GM21381 (cell line): Measurements from ENCODE around the gene CLEC11A.
"Not testable (repeated sequence)": the region's sequence is repeated elsewhere in the genome, so short reads cannot be mapped to it uniquely, and the experiment has no call there.

ENCODE experiments used
- ATAC-seq: cut with Tn5 transposase; IDR thresholded peaks from one replicate; pipeline ENCODE4 v1.9.1; 2021; ENCODE audit warnings: mild to moderate bottlenecking, moderate library complexity; ENCODE audit not compliant: unreplicated experiment

Gene CLEC11A

GRCh38 chr19:50721441-50722137 lies 1.6 kb upstream of the CLEC11A start:
- no peak for ATAC-seq

DNA sequence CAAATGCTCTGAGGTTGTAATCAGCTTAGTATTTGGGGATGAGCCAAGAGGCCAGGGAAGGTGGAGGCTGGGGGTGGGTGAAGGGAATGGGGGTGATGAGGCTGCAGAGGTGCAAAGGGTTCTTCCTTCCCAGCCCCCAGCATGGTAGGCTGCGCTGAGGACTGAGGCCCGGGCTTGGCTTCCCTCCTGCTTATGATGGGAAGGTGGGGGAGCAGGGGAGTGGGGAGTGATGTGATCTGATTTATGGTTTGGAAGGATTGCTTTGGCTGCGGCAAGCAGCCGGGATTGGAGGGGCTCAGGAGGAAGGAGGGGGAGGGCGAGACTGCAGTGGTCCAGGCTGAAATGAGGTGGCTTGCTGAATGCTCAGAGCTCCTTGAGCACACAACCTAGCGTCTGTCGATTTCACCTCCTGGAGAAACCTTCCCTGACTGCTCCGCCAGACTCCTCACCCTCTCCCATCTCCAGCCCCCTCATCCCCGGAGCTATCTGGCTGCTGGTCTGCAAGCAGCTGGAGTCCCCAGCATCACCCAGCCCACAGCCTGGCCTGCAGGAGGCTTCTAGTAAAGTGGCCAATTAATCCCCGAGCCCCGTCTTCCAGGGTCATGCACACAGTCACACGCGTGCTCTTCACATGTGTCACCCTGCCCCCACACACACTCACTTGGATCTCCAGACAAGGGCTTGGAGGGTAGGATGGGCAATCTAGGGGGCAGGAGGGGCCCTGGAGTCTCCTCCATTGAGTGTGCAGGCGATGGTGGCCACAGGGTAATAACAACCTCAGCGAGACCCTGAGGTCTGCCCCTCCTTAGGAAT lies 757 bp upstream of the CLEC11A start:
- ATAC-seq = no peak

- no peak for ATAC-seq
Measured at GRCh38 chr19:50723735-50724521, 764 bp downstream of the CLEC11A start.

DNA sequence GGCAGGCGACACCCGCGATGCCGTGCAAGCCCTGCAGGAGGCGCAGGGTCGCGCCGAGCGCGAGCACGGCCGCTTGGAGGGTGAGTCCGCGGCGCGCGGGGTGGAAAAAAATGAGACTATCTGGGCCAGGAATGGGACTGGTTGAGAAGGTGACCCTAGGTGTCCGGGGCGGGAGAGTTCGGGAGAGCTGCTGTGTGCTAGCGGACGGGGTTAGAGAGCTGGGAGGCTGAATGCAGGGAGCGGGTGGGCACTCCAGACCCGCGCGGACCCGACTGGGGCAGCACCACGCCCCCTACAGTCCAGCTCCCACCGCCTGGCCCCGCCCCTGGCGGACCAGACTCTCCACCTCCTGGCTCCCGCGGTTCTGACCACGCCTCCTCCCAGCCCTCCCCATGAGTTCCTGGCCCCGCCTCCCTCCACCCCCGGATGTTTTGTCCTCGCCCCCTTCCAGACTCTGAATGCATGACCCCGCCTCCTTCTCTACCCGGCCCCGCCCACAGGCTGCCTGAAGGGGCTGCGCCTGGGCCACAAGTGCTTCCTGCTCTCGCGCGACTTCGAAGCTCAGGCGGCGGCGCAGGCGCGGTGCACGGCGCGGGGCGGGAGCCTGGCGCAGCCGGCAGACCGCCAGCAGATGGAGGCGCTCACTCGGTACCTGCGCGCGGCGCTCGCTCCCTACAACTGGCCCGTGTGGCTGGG lies 1.5 kb downstream of the CLEC11A start:
- ATAC-seq = peak; percentile 71

DNA sequence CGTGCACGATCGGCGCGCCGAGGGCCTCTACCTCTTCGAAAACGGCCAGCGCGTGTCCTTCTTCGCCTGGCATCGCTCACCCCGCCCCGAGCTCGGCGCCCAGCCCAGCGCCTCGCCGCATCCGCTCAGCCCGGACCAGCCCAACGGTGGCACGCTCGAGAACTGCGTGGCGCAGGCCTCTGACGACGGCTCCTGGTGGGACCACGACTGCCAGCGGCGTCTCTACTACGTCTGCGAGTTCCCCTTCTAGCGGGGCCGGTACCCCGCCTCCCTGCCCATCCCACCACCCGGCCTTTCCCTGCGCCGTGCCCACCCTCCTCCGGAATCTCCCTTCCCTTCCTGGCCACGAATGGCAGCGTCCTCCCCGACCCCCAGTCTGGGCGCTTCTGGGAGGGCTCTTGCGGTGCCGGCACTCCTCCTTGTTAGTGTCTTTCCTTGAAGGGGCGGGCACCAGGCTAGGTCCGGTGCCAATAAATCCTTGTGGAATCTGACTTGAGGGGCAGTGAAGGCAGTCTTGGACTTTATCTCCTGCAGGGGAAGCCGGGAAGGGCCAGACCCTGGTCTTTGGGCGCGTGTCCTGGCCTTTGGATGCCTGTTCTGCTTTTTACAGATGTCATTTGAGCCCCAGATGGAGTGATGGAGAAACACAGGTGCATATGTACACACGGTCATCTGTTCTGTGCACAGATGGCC lies 2.2 kb downstream of the CLEC11A start:
- ATAC-seq = peak; percentile 20

DNA sequence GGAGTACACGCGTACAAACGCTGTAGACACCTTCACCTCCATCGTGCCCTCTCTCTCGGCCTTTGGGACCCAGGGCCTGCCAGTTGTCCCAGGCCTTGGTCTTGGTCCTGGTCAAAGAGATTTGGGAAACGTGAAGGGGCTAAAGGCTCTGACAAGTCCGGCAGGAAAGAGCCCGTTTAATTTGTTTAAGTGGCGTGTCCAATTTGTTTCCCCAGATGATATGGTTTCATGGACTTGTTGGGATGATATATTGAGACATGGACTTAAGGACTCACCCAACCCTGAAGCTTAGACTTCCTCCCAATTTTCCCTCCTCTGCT lies 2.7 kb downstream of the CLEC11A start:
- no peak for ATAC-seq

- no peak for ATAC-seq
Measured at GRCh38 chr19:50728084-50728737, 5.0 kb downstream of the CLEC11A start.

GRCh38 chr19:50729894-50730293 lies 6.7 kb downstream of the CLEC11A start:
- ATAC-seq = no peak

- ATAC-seq = no peak
Measured at GRCh38 chr19:50735869-50736268, 12.7 kb downstream of the CLEC11A start.

DNA sequence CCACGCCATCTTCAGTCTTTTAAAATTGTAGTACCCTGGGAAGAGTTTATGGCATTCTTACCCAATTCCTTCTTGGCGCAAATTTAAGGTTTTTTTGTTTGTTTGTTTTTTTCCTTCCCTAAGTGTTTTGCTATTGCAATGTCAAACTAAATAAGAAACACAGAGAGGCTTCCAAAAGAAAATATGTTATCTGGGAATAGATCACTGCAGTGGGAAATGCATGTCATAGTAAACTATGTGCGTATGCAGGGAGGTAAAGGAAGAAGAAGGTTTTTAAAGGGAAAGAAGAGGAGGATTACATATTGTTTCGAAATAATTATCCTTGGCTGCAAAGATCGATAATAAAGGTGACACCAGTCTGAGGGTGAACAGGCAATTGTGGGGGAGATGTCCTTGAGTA lies 13.2 kb downstream of the CLEC11A start:
- no peak for ATAC-seq

DNA sequence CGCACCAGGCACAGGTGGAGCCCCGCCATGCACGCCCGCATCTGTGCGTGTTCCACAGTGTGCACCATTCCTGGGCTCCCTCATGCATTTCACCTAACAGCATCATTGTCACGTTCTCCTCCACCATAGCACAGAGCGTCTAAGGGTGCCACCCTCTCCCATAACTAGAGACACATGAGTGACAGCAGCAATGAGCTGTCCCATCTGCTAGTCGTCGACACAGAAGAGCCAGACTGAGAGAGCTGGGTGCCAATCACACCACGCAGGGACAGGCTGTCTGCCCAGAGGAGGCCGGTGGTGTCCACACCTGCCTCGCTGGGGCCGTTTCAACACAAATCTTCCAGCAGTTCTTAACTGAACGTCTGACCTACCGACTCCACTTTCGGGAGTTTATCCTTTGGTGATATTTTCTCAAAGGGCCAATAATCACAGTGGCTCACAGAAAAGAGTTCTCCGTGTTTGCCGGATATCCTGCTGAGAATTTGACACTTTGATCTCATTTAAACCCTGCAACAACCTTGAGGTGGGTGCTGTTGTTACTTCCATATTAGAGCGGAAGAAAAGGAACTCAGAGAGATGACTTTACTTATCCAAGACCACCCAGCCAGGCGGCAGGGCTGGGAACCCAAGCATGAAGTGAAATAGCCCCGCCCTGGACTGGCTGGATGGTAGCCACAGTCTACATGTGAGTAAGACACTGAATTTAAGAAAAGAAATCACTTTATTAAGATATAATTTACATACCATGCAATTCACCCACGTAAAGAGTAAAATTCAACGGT lies 16.2 kb downstream of the CLEC11A start:
- ATAC-seq = no peak

- ATAC-seq = no peak
Measured at GRCh38 chr19:50739914-50740426, 16.8 kb downstream of the CLEC11A start.

DNA sequence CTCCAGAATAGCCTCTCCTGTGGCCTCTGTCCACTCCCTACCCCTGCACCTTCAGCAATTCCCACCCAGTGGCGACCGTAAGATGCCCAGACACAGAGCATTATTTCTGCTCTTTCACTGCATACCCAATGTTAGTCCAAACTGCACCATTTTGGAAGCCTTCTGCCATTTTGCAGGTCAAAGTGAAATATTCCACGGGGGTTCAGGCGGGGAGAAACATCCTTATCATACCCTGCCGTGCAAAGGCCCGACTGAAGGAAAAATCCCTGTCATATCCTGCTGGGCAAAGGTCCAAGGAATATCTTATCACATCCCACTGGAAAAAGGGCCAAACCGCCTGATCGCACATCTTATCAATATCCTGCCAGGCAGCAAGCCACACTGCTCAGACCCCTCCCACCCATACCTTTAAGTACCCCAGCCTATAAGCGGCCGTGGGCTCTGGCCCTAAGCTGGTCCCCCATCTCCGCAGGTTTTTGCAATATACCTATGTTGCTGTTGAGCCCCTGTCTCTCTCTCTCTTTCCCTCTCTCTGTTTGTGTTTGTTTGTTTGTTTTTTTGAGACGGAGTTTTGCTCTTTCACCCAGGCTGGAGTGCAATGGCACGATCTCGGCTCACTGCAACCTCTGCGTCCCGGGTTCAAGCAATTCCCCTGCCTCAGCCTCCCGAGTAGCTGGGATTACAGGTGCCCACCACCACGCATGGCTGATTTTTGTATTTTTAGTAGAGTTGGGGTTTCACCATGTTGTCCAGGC lies 18.2 kb downstream of the CLEC11A start:
- no peak for ATAC-seq

DNA sequence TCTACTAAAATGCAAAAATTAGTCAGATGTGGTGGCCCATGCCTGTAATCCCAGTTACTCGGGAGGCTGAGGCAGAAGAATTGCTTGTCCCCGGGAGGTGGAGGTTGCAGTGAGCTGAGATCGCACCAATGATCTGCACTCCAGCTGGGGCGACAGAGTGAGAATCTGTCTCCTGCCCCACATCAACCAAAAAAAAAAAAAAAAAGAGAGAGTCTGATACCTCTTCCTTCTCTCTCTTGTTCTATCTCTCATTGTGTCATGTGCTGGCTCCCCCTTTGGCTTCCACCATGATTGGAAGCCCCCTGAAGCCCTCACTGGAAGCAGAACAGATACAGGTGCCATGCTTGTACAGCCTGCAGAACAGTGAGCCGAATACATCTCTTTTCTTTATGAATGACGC lies 20.4 kb downstream of the CLEC11A start:
- ATAC-seq = no peak

DNA sequence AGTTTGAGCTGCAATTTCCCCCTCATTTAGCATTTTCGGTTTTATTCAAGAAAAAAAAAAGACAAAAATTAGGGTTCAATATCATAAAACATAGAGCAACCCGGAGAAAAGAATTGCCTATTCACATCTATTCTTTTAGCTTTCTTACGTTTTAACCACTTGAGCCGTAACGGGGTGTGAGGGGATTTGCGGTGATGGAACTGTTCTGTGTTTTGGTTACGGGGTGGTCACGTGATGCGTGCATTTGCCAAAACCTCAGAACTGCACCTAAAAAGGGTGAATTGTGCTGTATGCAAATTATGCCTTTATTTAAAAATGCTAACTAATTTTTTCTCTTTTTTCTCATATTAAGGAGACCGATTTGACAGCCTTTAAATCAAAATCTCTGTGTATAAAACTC lies 22.1 kb downstream of the CLEC11A start:
- ATAC-seq = no peak

DNA sequence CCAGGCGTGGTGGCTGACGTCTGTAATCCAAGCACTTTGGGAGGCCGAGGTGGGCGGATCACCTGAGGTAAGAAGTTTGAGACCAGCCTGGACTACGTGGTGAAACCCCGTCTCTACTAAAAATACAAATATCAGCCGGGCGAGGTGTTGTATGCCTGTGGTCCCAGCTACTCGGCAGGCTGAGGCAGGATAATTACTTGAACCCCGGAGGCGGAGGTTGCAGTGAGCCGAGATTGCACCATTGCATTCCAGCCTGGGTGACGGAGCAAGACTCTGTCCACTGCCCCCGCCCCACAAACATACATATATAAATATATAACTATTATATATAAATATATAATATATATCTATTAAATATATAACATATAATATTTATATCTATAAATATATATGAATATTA lies 24.0 kb downstream of the CLEC11A start:
- not testable (repeated sequence) for ATAC-seq

GRCh38 chr19:50749490-50749889 lies 26.3 kb downstream of the CLEC11A start:
- no peak for ATAC-seq

DNA sequence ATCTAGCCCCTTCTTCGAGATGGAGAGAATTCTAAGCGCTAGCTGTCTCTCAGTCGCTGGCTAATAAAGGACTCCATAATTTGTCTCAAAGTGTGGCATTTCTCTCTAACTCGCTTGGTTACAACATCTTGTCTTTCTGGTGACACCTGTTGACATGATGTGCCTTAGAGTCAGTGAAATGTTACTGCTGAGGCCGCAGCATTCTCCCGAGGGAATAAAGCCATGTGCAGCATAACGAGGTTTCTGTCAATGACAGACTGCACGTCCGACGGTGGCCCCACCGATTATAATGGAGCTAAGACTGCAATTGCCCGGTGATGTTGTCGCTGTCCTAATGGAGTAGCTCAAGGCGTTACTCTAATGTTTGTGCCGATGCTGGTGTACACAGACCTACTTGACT lies 26.8 kb downstream of the CLEC11A start:
- no peak for ATAC-seq
